NCI-H1436 (cell line): ENCODE results near the gene ACTC1.

Experiments used
- DNase-seq: peaks from one replicate; lab custom pipeline; 2025; lab: John Stamatoyannopoulos, UW

The ACTC1 gene

DNA sequence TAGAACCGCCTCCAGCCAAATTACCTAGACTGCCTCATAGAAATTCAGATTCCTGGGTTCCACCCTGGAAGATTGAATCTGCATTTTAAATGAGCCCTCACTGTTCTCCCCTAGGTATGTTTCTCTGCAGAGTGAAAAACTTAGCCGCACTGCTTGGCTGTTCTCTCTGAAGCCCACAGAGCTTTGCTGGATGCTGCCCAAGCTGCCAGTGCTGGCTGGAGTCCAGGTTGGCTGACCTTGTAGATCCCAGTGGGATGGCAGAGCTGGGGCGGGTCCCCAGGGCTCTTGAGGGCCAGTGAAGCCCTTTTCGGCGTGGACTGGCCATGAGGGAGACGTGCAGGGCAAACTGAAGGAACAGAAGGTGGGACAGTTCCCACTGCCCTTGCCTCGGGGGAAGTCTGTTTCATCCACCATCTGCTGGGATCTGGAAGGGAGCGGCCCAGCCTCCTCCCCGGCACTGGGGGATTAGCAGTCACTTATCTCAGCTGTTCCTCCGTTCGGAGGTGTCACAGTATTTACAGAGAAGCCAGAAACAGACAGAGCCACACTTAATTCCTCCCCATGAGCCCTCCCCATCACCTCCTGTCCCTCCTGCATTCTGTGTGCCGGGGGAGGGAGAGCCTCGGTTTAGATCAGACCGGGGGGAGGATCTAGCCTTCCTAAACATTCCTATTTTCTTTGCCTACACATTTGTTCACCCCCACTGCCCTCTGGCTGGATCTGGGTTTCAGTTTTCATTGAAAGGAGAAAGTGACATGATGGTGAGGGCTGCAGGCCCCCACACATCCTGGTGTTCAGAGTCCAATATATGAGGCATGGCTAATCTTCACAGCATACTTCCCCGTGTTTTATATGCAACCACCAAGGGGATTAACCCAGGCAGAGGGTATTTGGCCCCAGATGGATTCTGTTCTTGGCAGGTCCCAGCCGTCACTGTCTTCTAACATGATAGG is 4.1 kb upstream of the ACTC1 start:
- no peak for DNase-seq

DNA sequence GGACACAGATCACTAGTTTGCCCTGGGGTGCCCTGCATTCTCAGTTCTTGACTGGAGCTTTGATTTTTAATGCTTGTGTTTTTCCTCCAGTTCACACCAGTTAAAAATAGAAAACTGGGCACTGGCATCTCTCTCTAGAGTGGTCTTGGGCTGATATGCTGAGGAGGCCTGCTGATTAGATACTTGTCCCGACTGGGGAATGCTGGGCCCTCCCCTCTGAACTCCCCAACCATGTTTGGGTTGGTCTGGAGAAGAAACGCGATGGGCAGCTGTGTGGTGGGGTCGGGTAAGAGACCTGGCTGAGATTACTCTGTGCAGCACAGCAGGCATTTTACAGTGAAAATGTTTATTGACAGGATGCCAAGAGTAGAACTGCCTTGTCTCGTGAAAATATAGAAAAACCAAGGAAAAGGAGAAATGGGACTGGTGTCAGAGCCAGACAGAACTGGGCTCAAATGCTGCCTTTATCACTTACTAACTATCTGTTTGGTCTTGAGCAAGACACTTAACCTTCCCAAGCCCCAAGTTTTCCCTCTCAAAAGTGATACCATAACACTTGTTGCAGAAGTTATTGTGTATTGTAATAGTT is 1.6 kb upstream of the ACTC1 start:
- DNase-seq = no peak

DNA sequence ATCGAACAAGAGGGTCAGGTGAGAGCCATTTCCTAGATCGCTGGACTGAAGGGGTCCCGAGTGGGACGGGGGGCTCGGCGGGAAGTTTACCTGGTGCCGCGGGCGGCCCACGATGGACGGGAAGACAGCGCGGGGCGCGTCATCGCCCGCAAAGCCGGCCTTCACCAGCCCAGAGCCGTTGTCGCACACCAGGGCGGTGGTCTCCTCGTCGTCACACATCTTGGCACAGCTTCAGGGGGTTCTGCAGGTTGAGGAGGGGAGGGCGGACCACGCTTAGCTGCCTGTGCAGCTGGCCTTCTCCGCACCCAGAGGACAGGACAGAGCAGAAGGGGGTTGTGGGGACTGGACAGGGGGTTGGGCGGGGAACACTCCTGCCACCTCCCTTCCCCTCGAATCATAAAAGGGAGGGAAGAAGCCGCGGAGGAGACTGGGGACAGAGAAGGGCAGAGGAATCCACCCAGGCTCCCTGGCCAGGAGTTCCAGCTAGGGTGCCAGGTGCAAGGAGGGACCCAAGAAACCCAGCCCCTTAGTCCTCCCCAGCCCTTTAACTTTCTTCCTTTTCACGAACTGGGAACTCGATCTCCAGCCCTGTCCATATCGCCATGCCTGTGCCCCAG is 651 bp downstream of the ACTC1 start:
- no peak for DNase-seq

DNA sequence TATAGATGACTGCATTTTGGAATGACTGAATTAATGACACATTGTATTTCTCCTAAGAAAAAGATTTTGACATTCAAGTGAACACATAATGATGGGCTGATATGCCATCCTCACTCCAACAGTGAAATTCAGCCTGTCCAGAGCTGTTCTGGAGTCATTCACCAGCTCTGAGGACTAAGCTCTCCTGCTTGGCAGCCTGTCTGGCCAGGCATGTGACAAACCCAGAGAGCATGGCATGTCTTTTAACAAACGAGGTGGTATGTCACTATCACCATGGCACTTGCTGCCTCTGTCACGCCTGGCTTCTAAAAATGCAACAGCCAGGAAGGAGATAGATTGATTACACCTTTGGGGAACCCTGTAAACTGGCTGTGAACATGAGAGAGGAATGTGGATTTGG is 1.4 kb downstream of the ACTC1 start:
- no peak for DNase-seq

DNA sequence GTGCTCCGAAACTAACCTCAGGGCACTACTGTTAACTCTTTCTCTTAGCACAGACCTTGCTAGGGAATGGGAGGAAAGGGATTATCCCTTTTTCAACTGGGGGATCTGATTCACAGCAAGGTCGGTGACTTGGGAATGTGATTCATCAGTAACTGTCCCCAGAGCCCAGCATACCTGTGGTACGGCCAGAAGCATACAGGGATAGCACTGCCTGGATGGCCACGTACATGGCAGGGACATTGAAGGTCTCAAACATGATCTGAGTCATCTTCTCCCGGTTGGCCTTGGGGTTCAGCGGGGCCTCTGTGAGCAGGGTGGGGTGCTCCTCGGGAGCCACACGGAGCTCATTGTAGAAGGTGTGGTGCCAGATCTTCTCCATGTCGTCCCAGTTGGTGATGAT is 2.3 kb downstream of the ACTC1 start:
- DNase-seq = no peak

DNA sequence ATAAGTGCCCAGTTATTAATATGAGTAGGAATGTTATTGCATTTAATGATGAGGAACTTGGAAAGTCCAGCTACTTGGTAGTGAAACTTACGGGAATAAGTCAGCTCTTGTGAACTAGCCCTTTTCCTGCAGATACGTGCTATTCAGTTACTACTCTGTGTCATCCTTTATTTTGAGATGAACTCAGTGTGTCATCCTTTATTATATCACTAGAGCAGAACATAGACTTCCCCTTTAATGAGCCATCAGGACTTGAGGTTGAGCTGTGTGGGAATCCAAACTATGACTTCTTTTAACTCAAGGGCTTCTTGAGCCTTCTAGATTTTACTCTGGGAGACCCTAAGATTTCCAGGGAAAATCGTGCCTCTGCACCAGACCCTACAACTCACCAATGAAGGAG is 3.6 kb downstream of the ACTC1 start:
- DNase-seq = no peak

DNA sequence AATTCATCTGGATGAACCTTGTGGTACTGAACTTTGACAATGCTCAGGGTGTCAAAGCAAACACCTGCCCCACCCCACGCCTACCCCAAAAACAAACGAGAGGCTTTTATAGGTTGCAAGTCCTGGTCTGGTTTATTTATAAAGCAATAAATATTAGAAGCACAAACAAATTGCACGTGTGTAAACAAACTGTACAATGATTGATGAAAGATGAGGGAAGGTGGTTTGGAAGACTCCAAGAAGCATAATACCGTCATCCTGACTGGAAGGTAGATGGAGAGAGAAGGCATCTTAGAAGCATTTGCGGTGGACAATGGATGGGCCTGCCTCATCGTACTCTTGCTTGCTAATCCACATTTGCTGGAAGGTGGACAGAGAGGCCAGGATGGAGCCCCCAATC is 5.2 kb downstream of the ACTC1 start:
- no peak for DNase-seq

DNA sequence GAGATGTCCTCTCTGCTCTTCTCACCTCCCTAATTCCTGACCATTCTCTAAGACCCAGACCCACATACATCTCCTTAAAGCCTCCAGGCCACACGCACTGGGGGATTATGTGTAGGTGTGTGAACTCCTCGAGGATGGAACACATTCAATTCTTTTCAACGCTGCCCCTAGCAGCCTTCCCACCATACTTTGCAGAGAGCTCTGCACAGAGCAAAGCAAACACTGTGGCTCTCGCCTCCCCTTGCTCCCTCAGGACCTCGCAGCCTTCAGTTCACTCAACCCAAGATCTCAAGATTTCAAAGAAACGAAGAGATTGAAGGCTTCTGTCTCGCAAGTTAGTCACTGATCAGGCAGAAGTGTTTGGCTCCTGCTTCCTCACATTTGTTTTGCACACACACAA is 6.0 kb downstream of the ACTC1 start:
- DNase-seq = no peak

DNA sequence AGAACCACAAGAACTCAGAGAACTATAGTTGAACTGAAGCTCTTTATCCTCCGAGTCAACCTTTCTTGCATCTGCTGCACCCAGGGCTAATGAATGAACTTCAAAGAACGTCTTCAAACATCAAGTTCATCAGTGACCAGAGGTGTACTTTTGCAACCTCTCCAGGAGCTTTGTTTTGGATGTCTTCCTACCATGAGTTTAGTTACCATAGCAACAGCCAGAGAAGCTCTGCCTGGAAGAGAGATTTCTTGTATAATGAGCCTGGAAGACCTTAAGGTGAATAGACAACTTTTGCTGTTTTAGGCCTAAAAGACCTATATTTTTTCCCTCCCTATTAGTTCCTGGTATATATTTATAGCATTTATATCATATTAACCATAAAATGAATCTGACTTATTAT is 9.1 kb downstream of the ACTC1 start:
- DNase-seq = no peak

DNA sequence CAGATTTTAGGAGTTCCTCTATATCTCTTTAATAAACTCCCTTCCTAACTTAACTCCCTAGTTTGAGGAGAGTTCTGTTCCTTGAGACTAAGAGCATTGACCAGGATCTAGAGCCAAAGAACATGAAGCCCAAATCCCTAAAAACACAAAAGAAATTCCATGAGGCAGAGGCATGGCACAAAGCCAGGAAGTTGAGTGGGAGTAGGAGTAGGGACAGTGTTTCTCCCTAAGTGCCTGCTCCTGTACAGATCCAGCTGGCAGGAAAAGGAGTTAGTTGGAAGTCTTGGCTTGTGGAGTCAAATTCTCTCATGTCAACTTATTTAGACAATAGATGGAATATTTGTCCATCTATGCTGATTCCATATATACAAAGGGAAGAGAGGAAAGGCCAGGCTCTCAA is 11.4 kb downstream of the ACTC1 start:
- DNase-seq = no peak

DNA sequence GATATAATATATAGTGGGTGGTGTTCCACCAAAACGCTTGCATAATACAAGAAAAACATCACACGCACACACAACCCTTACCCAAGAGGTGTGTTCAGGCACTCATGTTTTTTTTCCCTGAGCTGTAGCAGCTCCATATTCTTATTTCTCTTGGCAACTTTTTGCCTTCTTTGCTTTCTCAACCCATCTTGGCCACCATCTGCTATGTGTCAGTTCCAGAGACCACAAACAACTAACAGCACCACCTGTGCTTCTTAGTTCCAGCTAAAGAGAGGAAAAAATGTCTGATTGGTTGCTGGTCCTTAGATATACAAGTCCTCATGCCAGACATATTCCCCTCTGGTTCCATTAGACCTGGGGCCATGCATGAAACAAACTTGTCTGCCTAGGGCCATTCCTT is 11.9 kb downstream of the ACTC1 start:
- no peak for DNase-seq

DNA sequence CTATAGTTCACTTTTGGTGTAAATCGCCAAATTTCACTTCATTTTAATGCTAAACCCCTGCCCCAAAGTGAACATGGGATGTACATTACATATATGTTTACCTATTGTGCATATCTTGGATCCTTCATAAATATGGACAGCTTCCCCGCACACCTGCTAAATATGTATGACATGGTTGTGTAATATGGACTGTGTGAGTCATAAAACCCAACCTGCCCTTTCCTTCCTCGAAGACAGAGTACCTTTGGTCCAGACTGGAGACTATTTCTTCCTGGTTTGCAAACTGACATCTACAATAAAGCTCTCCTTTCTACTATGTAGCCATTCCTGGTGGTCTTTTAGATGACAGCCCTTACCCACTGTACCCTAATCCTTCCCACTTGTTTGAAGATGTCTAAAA is 12.4 kb downstream of the ACTC1 start:
- no peak for DNase-seq

DNA sequence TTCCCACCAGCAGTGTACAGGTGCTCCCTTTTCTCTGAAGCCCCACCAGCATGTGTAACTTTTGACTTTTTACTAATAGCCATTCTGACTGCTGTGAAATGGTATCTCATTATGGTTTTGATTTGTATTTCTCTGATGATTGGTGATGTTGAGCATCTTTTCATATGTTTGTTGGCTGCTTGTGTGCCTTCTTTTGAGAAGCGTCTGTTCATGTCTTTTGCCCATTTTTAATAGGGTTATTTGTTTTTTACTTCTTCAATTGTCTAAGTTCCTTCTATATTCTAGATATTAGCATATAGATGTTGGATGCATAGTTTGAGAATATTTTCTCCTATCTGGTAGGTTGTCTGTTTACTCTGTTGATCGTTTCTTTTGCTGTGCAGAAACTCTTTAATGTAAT is 14.6 kb downstream of the ACTC1 start:
- DNase-seq = no peak

DNA sequence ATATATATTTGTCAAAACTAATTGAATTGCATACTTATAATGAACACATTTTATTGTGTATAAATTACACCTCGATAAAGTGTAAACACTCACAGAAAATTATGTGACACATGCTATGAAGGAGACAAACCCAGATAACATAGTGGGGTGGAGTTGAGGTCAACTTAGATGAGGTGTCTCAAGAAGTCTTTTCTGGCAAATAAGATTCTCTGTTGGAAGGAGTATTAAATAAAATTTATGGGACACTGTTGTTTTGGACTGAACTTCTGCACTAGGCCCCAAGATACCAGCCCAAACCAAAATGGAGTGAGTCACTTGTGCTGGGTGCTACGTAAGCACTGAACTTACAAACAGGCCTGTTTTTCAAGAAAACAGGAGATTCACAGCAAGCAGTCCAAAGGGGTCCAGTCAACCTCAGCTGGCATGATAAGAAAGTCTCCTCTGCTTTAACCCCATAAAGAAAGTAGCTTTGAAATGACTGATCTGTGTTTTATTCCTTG is 18.7 kb downstream of the ACTC1 start:
- no peak for DNase-seq

DNA sequence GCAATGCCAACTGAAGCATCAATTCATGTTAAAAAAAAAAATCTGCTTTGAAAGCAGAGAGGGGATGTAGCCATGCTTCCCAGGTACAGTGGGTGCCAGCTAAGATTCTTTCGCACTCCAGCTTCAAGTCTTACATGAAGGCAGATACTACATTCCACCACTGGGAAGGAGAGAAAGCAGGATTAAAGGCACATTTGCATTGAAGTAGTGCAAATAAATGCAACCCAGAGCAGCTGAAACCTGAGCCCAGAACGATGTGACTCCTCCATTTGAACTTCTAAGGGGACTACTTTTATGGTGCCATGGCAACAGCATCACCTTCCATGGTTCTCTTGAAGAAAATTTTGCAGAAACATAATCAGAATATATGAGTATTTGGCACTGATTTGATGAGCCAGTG is 21.4 kb downstream of the ACTC1 start:
- DNase-seq = no peak

DNA sequence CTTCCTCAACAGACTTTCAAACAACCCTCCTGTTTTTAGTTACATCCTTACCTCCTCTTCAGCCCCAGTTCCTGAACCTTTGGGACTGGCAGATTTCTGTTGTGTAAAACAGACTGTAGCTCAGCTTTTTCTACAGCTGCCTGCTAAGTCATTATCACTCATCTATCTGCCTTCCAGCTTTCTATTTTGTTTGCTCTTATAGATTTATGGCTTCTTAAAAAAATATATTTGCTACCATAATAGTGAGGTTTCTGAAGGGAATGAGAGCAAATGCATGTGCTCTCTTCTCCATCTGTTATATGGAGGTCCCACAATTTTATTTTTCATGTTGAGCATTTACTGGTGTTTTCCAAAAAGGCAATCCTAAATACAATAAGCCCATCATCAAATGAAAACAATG is 22.3 kb downstream of the ACTC1 start:
- DNase-seq = no peak

DNA sequence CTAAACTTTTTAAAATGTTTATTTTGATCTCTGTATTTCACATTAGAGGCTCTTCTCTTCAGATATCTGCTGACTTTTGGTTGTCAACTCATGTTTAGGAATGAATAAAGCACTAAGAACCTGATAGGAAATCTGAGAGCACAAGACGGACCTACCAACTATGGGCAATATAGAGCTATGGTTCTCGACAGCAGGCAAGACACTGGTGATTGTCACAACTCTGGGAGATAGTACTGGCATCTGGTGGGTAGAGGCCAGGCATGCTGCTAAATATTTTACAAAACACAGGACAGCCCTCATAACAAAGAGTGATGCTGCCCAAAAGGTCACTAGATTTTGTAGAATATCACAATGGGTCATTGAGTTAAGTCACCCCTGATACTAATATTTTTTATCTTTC is 23.0 kb downstream of the ACTC1 start:
- no peak for DNase-seq

DNA sequence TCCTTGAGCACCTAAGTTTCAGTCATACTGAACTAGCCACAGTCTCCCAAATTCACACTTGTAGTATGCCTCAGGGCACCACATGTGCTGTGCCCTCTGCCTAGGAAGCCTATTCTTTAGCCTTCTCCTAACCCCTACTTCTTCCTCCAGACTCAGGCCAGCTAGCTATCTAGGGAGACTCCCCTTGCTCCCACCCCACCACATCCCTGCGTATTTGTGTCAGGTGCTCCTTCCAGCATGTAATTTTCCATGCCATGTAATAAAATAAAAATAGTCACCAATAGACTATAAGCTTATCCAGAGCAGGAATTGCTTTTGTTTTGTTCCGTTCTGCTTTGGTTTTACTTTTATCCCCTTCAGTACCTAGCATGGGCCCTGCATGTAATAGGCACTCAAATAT is 25.6 kb downstream of the ACTC1 start:
- DNase-seq = no peak

DNA sequence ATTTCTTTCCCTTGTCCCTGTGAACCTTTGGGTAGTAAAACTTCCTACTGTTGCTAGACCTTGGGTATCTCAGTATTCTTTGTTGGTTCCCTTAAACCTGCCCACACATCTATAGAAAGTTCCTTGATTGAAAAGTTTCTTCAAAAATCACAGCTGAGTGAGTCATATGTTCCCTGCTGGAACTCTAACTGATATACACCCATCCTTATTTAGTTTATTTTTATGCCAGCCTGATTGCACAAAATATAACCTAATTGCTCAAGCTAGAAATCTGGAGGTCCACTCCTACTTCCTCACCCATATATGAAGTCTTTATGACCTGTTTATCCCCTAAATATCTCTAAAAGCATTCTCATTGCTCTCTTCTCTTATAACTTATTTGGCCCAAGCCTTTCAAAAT is 26.8 kb downstream of the ACTC1 start:
- DNase-seq = no peak

DNA sequence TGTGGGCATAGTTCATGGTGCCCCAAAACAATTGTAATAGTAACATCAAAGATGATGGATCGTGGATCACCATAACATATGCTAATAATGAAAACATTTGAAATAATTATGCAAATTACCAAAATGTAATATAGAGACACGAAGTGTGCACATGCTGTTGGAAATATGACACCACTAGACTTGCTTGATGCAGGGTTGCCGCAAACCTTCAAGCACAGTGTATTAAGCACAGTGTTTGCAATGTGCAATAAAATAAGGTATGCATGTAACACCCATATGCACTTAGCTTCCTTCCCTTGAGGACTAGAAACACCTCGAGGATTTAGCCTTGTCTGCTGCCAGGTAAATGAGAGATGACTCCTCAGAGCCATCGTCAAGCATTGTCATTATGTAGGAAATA is 29.6 kb downstream of the ACTC1 start:
- DNase-seq = no peak

DNA sequence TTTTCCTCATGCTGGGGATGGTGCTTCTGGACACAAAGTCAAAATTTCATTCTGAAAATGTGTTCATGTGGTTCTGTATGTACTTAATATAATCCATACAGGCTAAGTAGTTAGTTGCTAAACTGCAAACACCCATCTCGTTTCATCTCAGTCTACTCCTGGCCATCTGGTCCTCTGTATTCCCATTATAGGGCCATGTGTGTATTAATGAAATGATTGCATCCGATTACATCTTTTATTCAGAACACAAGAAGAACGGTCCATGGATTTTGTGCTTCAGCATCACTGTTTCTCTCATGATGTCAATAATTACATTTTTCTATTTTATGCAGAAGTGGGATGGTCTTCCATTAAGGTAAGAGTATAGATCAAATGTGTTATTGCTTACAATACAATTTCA is 34.4 kb downstream of the ACTC1 start:
- DNase-seq = no peak

DNA sequence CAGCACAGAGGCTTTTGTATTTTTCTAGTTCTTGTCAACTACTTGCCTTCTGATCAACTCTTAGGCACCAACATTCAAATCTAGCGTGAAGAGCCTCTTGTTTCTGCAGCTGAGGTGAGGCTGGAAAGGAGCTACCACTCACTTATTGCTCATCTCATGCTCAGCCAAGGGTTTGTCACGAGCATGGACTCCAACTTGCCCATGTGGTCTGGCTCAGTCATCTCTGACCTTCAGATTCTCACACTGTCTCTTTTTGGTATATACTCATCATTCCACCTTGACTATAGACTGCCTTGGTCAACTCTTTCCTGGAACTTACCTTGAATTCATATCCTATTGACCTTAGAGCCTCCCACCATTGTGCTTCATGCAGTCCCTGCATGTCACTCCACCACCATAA is 35.4 kb downstream of the ACTC1 start:
- DNase-seq = no peak

DNA sequence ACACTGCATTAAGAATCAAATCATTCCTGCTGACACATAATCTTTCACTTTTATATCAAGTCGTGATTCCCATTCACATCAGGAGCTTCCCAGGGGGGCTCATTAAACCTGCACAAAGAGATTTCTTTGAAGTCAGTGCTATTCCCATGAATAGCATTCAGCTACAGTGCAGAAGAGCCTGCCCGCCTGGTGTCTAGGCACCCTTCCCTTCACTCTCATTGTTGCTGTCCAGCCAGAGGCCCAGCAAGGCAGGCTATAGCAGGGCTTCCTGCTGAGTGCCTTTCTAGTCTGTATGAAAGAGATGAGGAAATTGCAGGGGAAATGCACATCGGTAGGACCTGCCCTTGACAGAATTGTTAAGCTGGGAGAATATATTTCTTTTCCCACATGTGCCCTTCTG is 36.0 kb downstream of the ACTC1 start:
- DNase-seq = no peak
